H1 (cell line): Measurements from ENCODE around the gene OR5H1. TPM values are rescaled to one million over a fixed set of nuclear protein-coding genes. Genes with fewer than 3 reads are reported as not detected.

Experiments used
- CTCF ChIA-PET: fragments of 300-600 bp; sonication (Branson Sonifier 250); formaldehyde crosslinking; loops from one replicate; lab custom pipeline; 2021; ENCODE audit not compliant: partially characterized antibody; lab: Charles Lee
- POLR2A ChIA-PET: fragments of 300-600 bp; sonication (Branson Sonifier 250); formaldehyde crosslinking; loops from one replicate; lab custom pipeline; 2021; ENCODE audit warnings: inconsistent platforms; ENCODE audit not compliant: partially characterized antibody; lab: Charles Lee
- DNase-seq, 2 experiments: peaks; one replicate each; pipeline versions ENCODE4 v3.0.0 to v3.0.0-alpha.2; 2010 to 2022; ENCODE audit warnings: low spot score in 2 of 2, low read depth in 1 of 2, mixed read lengths in 1 of 2
- FAIRE-seq: peaks from 2 replicates; lab custom pipeline; 2011; peaks lifted over from hg19 to GRCh38; lab: Jason Lieb, UNC
- H2AFZ ChIP-seq: 2 replicates; pipeline ENCODE4 v1.8.1; 2012; ENCODE audit warnings: low read length, inconsistent platforms
- H2AK5ac ChIP-seq: 2 replicates; pipeline ENCODE4 v1.6.1; 2013; ENCODE audit warnings: low read depth, low read length
- H2BK120ac ChIP-seq: replicated peaks from 2 replicates; pipeline ENCODE3; 2013; ENCODE audit warnings: low read depth, low read length, inconsistent platforms
- H2BK12ac ChIP-seq: 2 replicates; pipeline ENCODE4 v1.6.1; 2013; ENCODE audit warnings: low read depth, low read length
- H2BK15ac ChIP-seq: 2 replicates; pipeline ENCODE4 v1.6.1; 2013; ENCODE audit warnings: low read length
- H2BK20ac ChIP-seq: 2 replicates; pipeline ENCODE4 v1.6.1; 2013; ENCODE audit warnings: low read length
- H2BK5ac ChIP-seq: 2 replicates; pipeline ENCODE4 v1.6.1; 2013; ENCODE audit warnings: low read depth, low read length
- H3K14ac ChIP-seq: 2 replicates; pipeline ENCODE4 v1.6.1; 2013; ENCODE audit warnings: inconsistent platforms; ENCODE audit not compliant: insufficient read length
- H3K18ac ChIP-seq: 2 replicates; pipeline ENCODE4 v1.6.1; 2013; ENCODE audit warnings: low read length; ENCODE audit errors: extremely low read depth
- H3K23ac ChIP-seq: 2 replicates; pipeline ENCODE4 v1.6.1; 2013; ENCODE audit warnings: inconsistent platforms; ENCODE audit not compliant: insufficient read length
- H3K23me2 ChIP-seq: 2 replicates; pipeline ENCODE4 v1.6.1; 2013; ENCODE audit warnings: low read depth, low read length
- H3K27ac ChIP-seq: 2 replicates; pipeline ENCODE4 v1.6.1; 2011; ENCODE audit warnings: low read depth, low read length, inconsistent platforms
- H3K27me3 ChIP-seq, 4 experiments: replicated peaks in 1 of 4; 1 replicate in 1 of 4; 2 replicates in 3 of 4; pipeline versions ENCODE4 v1.6.1 to v1.8.1; 2011 to 2013; ENCODE audit warnings: low read length in 3 of 4, mild to moderate bottlenecking in 3 of 4, inconsistent platforms in 2 of 4, mixed read lengths in 2 of 4, moderate library complexity in 1 of 4; ENCODE audit not compliant: control insufficient read depth in 3 of 4, insufficient read depth in 3 of 4; ENCODE audit errors: extremely low read depth in 1 of 4
- H3K36me3 ChIP-seq, 4 experiments: 2 replicates each; pipeline versions ENCODE4 v1.6.1 to v1.8.1; 2011 to 2013; ENCODE audit warnings: mild to moderate bottlenecking in 4 of 4, low read length in 3 of 4, moderate library complexity in 2 of 4, control low read depth in 1 of 4, inconsistent platforms in 1 of 4; ENCODE audit not compliant: insufficient read depth in 4 of 4, control insufficient read depth in 2 of 4
- H3K4ac ChIP-seq: replicated peaks from 2 replicates; pipeline ENCODE3; 2013; ENCODE audit warnings: low read length, low read depth, mixed read lengths, inconsistent platforms; ENCODE audit not compliant: insufficient read length
- H3K4me1 ChIP-seq, 4 experiments: replicated peaks in 1 of 4; 1 replicate in 1 of 4; 2 replicates in 3 of 4; pipeline versions ENCODE4 v1.6.1 to v1.8.1; 2011 to 2013; ENCODE audit warnings: low read length in 3 of 4, inconsistent platforms in 2 of 4, mixed read lengths in 1 of 4; ENCODE audit not compliant: insufficient read depth in 4 of 4, control insufficient read depth in 3 of 4
- H3K4me2 ChIP-seq, 2 experiments: 2 replicates each; pipeline versions ENCODE4 v1.6.1 to v1.8.1; 2011 to 2013; ENCODE audit warnings: low read depth in 2 of 2, low read length in 2 of 2, control low read depth in 1 of 2, inconsistent platforms in 1 of 2, mild to moderate bottlenecking in 1 of 2; ENCODE audit not compliant: insufficient read depth in 1 of 2
- H3K4me3 ChIP-seq, 4 experiments: fragments of 200-600, 300-600 bp in 1 of 4; sonication (generic), shearing (Covaris generic), sonication (Bioruptor Twin) in 1 of 4; 2 replicates each; pipeline versions ENCODE4 v1.5.1 to v1.8.1; 2011 to 2016; ENCODE audit warnings: low read length in 4 of 4, low read depth in 3 of 4, control low read depth in 2 of 4, inconsistent platforms in 2 of 4, mild to moderate bottlenecking in 2 of 4, mixed read lengths in 1 of 4, moderate library complexity in 1 of 4; ENCODE audit not compliant: insufficient read depth in 2 of 4; ENCODE audit errors: extremely low read depth in 1 of 4
- H3K56ac ChIP-seq: replicated peaks from 2 replicates; pipeline ENCODE3; 2013; ENCODE audit warnings: low read depth, mild to moderate bottlenecking, mixed read lengths, low read length, inconsistent platforms; ENCODE audit not compliant: insufficient read length
- H3K79me1 ChIP-seq: 2 replicates; pipeline ENCODE4 v1.6.1; 2013; ENCODE audit warnings: low read depth, low read length, control low read depth
- H3K79me2 ChIP-seq, 2 experiments: 2 replicates each; pipeline versions ENCODE4 v1.6.1 to v1.8.1; 2012 to 2013; ENCODE audit warnings: low read length in 2 of 2, mild to moderate bottlenecking in 2 of 2, inconsistent platforms in 1 of 2; ENCODE audit not compliant: insufficient read depth in 2 of 2, control insufficient read depth in 1 of 2
- H3K9ac ChIP-seq, 4 experiments: replicated peaks in 1 of 4; 1 replicate in 1 of 4; 2 replicates in 3 of 4; pipeline versions ENCODE4 v1.6.1 to v1.8.1; 2011 to 2013; ENCODE audit warnings: low read depth in 3 of 4, low read length in 3 of 4, control low read depth in 2 of 4, mild to moderate bottlenecking in 2 of 4, moderate library complexity in 2 of 4, inconsistent platforms in 1 of 4; ENCODE audit errors: extremely low read depth in 1 of 4
- H3K9me3 ChIP-seq, 2 experiments: 2 replicates each; pipeline versions ENCODE4 v1.6.1 to v1.8.1; 2012 to 2013; ENCODE audit warnings: mild to moderate bottlenecking in 2 of 2, moderate library complexity in 2 of 2, control low read depth in 1 of 2, inconsistent platforms in 1 of 2, low read depth in 1 of 2, low read length in 1 of 2, mixed read lengths in 1 of 2; ENCODE audit not compliant: insufficient read depth in 2 of 2
- H4K20me1 ChIP-seq, 2 experiments: replicated peaks in 1 of 2; 2 replicates each; pipeline versions ENCODE3 to v1.8.1; 2011 to 2013; ENCODE audit warnings: inconsistent platforms in 2 of 2, low read length in 2 of 2, mild to moderate bottlenecking in 1 of 2; ENCODE audit not compliant: insufficient read depth in 2 of 2, control insufficient read depth in 1 of 2
- H4K5ac ChIP-seq: 2 replicates; pipeline ENCODE4 v1.6.1; 2013; ENCODE audit warnings: low read length, low read depth, mixed read lengths, inconsistent platforms; ENCODE audit not compliant: insufficient read length
- H4K8ac ChIP-seq: 2 replicates; pipeline ENCODE4 v1.8.0; 2013; ENCODE audit warnings: mild to moderate bottlenecking, moderate library complexity, low read length, inconsistent platforms; ENCODE audit not compliant: insufficient read depth; ENCODE audit errors: extremely low read depth
- H4K91ac ChIP-seq: replicated peaks from 2 replicates; pipeline ENCODE3; 2013; ENCODE audit warnings: low read length, mixed read lengths, inconsistent platforms; ENCODE audit not compliant: insufficient read length
- BACH1 ChIP-seq: IDR thresholded peaks from 2 replicates; pipeline ENCODE4 v1.6.1; 2012; ENCODE audit warnings: low read length, improper control_type of control experiment
- FOSL1 ChIP-seq: IDR thresholded peaks from 2 replicates; pipeline ENCODE4 v1.6.1; 2011; ENCODE audit warnings: mild to moderate bottlenecking, low read depth, low read length, moderate library complexity; ENCODE audit not compliant: insufficient read depth
- MAFK ChIP-seq: IDR thresholded peaks from 2 replicates; pipeline ENCODE4 v1.6.1; 2012; ENCODE audit warnings: low read depth, mild to moderate bottlenecking, improper control_type of control experiment, low read length
- NRF1 ChIP-seq: IDR thresholded peaks from 2 replicates; pipeline ENCODE4 v1.6.1; 2011; ENCODE audit warnings: mild to moderate bottlenecking, low read depth, low read length, improper control_type of control experiment
- PHF8 ChIP-seq: fragments of 200-600 bp; sonication (generic); conservative IDR thresholded peaks from 2 replicates; pipeline ENCODE4 v1.7.1; 2012; ENCODE audit warnings: low read depth, mild to moderate bottlenecking, inconsistent platforms, low read length, moderate library complexity
- RXRA ChIP-seq: IDR thresholded peaks from 2 replicates; pipeline ENCODE4 v1.6.1; 2011; ENCODE audit warnings: low read depth, mild to moderate bottlenecking, low read length, moderate library complexity; ENCODE audit not compliant: insufficient read depth
- SP1 ChIP-seq: IDR thresholded peaks from 2 replicates; pipeline ENCODE4 v1.6.1; 2011; ENCODE audit warnings: low read depth, low read length
- SP2 ChIP-seq: IDR thresholded peaks from 2 replicates; pipeline ENCODE4 v1.6.1; 2012; ENCODE audit warnings: mild to moderate bottlenecking, low read length, inconsistent platforms
- TAF1 ChIP-seq: IDR thresholded peaks from 2 replicates; pipeline ENCODE4 v1.6.1; 2011; ENCODE audit warnings: mild to moderate bottlenecking, low read depth, low read length
- WGBS, 2 experiments: shearing (Covaris generic) in 1 of 2; methylation state at CpG; one replicate each; pipeline versions ENCODE4 v1.1.6 to v1.1.7; 2013 to 2015; ENCODE audit warnings: low lambda C conversion rate in 2 of 2, mixed read lengths in 2 of 2, inconsistent platforms in 1 of 2, low coverage in 1 of 2, missing lambda C conversion rate in 1 of 2; ENCODE audit not compliant: insufficient replicate concordance in 2 of 2, insufficient coverage in 1 of 2, insufficient read length in 1 of 2; ENCODE audit errors: extremely low coverage in 1 of 2, missing lambda C conversion rate in 1 of 2; 5-methylcytosine and 5-hydroxymethylcytosine counted together
- polyA plus RNA-seq, 7 experiments: library from polyadenylated mRNA; depleted of rRNA in 3 of 7; stranded (reverse) in 5 of 7; unstranded in 2 of 7; fragments of >200 nt in 5 of 7; fragments of 200-250 nt in 2 of 7; gene quantifications; 1 replicate in 5 of 7; 2 replicates in 1 of 7; 4 replicates in 1 of 7; pipeline versions ENCODE4 v1.2.1 to v1.2.3, GENCODE V29; 2011 to 2013; ENCODE audit warnings: missing spikeins in 2 of 7, mixed read lengths in 2 of 7
- total RNA-seq: library from RNA; stranded (reverse); fragmentation: NEBNext Ultra II Directional; extraction: Animal tissue kit (Norgen Biotek cat#: 25700); gene quantifications from 2 replicates; pipeline ENCODE4 v1.2.1, GENCODE V29; 2021
- TF ChIP-seq, protein P1 (sequence below): IDR thresholded peaks from 2 replicates; pipeline ENCODE4 v1.6.1; 2012; ENCODE audit warnings: inconsistent platforms

Gene OR5H1
- total and polyA plus RNA-seq, 2 of the 8 experiments (the other 6 are each of a cell fraction or from before 2014, with no cell fraction given): not detected

DNA sequence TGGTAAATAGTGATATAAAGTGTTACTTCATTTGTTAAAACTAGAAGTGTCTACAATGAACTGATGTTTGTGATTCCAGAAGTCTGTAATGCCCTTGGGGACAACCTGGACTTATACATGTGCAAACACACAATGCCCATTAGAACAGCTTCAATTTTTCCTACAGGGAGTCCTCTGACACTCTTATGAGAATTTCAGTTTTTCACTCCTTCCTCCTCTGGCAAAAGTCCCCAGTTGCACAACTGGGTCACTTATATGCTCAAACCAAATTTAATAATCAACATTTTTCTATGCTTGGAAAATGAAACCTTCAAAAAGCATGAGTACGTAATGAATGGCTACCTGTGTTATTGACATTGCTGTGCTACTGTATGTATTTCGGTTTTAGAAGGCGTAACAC, 35.9 kb downstream of the OR5H1 start, which contains the start of gene OR5H15:
TSS of gene OR5H15 (plus strand) at position 301 of the 400 bp plus-strand sequence. CDS start 2,004 bp downstream, outside the sequence.
- DNase-seq (no peak), FAIRE-seq (no peak)
- Histone ChIP-seq H4K91ac (no peak within 1 kb of the TSS), H3K4ac (no peak within 1 kb of the TSS), H3K9ac (no peak within 1 kb of the TSS), H3K27me3 (no peaks in the 10 kb centered on the region), H3K23ac (no peak within 1 kb of the TSS), H4K5ac (no peak within 1 kb of the TSS), H3K18ac (no peak within 1 kb of the TSS), H3K56ac (no peak within 1 kb of the TSS), H2BK12ac (no peak within 1 kb of the TSS), H3K4me3 (no peak within 1 kb of the TSS), H3K4me2 (no peak within 1 kb of the TSS), H3K23me2 (no peaks in the 10 kb centered on the region), H3K36me3 (no peaks in the 10 kb centered on the region), H2BK120ac (no peak within 1 kb of the TSS), H2AK5ac (no peak within 1 kb of the TSS), H3K14ac (no peak within 1 kb of the TSS), H3K27ac (no peak within 1 kb of the TSS), H3K4me1 (no peaks in the 10 kb centered on the region), H2BK15ac (no peak within 1 kb of the TSS), H2AFZ (no peak within 1 kb of the TSS), H4K20me1 (no peaks in the 10 kb centered on the region), H3K79me2 (no peaks in the 10 kb centered on the region), H2BK20ac (no peak within 1 kb of the TSS), H3K79me1 (no peaks in the 10 kb centered on the region), H2BK5ac (no peak within 1 kb of the TSS), H4K8ac (no peak within 1 kb of the TSS), H3K9me3 (no peaks in the 10 kb centered on the region)
- 96% methylated on average over 3 of the region's 3 CpGs; no CpG with 5 or more reads in 1 of the 2 experiments for WGBS, 2 experiments
- CTCF ChIA-PET: interaction anchor here (1.2 kb wide), 1 partner anchor 163 kb away, joined by 3 read pairs; no protein-coding TSS in a partner anchor
- TF ChIP-seq RXRA: no peak
- TF ChIP-seq BACH1: no peak
- TF ChIP-seq PHF8: no peak
- no peak for TF ChIP-seq FOSL1
- TF ChIP-seq, protein P1, sequence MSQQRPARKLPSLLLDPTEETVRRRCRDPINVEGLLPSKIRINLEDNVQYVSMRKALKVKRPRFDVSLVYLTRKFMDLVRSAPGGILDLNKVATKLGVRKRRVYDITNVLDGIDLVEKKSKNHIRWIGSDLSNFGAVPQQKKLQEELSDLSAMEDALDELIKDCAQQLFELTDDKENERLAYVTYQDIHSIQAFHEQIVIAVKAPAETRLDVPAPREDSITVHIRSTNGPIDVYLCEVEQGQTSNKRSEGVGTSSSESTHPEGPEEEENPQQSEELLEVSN: no peak
- no peak for TF ChIP-seq MAFK
- no peak for TF ChIP-seq NRF1
- no peak for TF ChIP-seq TAF1
- no peak for TF ChIP-seq SP1
- TF ChIP-seq SP2: no peak
- POLR2A ChIA-PET: no interaction called here
